ENCODE measurements around the gene TPK1.
"Not testable (repeated sequence)": the region's sequence is repeated elsewhere in the genome, so short reads cannot be mapped to it uniquely, and the experiment has no call there.

The TPK1 gene

GRCh38 chr7:144632724-144633123, 203.1 kb downstream of the TPK1 start:
- no peak for DNase-seq (ENCODE audit: low read depth, low spot score)

DNA sequence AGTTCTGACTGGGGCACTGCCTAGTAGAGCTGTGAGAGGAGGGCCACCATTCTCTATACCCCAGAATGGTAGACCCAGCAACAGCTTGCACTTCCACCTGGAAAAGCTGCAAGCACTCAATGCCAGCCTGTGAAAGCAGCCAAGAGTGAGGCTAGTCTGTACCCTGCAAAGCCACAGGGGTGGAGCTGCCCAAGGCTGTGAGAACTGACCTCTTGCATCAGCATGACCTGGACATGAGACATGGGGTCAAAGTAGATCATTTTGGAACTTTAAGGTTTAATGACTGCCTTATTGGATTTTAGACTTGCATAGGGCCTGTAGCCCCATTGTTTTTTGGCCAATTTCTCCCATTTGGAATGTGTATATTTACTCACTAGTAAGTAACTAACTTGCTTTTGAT, 206.3 kb downstream of the TPK1 start:
- DNase-seq (ENCODE audit: low read depth, low spot score), result no peak

DNA sequence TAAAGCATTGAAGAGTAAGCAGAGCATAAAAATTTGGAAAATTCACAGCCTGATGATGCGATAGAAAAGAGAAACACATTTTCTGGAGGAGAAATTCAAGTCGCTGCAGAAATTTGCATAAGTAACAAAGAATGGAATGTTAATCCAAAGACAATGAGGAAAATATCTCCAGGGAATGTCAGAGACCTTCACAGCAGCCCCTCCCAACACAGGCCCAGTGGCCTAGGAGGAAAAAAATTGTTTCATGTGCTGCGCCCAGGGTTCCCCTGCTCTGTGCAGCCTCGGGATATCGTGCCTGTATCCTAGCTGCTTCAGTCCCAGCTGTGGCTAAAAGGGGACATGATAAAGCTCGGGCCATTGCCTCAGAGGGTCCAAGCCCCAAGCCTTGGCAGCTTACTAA, 206.8 kb downstream of the TPK1 start:
- DNase-seq (ENCODE audit: low read depth, low spot score), result peak; percentile 10

DNA sequence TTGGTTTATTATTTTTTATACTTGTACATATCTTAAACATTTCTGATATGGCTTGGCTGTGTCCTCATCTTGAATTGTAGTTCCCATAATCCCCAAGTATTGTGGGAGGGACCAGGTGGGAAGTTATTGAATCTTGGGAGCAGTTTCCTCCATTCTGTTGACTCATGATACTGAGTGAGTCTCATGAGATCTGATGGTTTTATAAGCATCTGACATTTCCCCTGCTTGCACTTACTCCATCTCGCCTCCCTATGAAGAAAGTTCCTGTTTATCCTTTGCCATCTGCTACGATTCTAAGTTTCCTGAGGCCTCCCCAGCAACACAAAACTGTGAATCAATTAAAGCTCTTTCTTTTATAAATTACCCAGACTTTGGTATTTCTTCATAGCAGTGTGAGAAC, 207.7 kb downstream of the TPK1 start:
- DNase-seq (ENCODE audit: low read depth, low spot score), result no peak

DNA sequence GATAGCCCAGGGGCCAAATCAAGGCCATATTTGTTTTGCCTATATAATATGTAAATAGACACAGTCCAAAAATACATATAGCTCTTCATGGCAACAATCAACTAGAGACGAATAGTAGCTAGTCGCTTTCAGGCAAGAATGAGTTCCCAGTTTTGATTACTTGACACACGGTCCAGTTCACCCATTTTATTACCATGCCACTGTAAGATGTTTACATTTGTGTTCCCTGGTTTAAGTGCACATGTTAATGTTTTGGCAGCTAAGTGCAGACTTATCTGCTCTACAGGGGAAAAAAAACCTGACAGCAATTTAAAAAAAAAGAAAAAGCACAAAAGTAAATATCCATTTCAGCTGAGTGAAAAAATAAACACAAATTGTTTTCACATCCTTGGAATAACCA, 213.1 kb downstream of the TPK1 start:
- DNase-seq (ENCODE audit: low read depth, low spot score), result no peak

- DNase-seq (ENCODE audit: low read depth, low spot score), result peak; percentile 16
These were observed 229.6 kb downstream of the TPK1 start for GRCh38 chr7:144606261-144606660.

- no peak for DNase-seq (ENCODE audit: low read depth, low spot score)
These were observed 238.9 kb downstream of the TPK1 start for GRCh38 chr7:144596953-144597352.

- DNase-seq (ENCODE audit: low read depth, low spot score), result no peak
These were observed 241.3 kb downstream of the TPK1 start for GRCh38 chr7:144594580-144594979.

- DNase-seq (ENCODE audit: low read depth, low spot score), result peak; percentile 2
These were observed 247.2 kb downstream of the TPK1 start for GRCh38 chr7:144588559-144589051.

DNA sequence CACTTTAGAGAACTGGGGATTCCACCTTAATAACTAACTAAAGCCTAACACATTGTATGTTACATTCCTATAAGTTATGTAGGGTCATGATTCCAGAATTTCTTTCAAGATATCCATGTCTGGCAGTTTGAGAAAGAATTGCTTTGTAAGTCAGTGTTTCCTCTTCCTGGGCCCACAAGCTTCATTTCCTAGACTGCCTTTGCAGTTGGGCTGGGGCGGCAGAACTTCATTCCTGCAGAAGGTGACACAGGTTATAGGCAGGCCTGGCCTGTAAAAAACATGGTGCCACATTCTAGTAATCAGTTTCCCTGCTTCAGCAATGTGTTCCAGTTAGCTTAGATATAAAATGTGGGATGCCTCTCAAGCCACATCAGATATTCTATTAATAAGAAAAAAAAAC, 248.2 kb downstream of the TPK1 start:
- no peak for DNase-seq (ENCODE audit: low read depth, low spot score)

- no peak for DNase-seq (ENCODE audit: low read depth, low spot score)
These were observed 251.1 kb downstream of the TPK1 start for GRCh38 chr7:144584726-144585125.

DNA sequence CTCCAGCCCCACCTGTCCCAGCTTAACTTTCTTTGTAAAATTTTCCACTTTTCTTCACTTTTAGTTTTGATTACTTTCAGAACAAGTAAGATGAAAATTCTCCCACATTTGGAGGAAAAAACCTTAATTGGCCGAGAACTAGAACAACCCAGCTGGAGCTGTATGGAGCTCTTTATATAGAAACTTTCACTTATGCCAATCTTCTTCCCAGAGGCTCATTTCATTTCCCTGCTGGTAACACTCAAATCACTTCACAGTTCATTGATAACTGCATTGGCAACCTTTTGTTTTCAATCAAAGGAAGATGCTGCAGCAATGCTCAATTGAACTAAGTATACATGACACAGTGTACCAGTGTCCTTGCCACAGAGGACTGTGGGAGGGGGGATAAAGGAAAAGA, 256.2 kb downstream of the TPK1 start:
- DNase-seq (ENCODE audit: low read depth, low spot score), result no peak

DNA sequence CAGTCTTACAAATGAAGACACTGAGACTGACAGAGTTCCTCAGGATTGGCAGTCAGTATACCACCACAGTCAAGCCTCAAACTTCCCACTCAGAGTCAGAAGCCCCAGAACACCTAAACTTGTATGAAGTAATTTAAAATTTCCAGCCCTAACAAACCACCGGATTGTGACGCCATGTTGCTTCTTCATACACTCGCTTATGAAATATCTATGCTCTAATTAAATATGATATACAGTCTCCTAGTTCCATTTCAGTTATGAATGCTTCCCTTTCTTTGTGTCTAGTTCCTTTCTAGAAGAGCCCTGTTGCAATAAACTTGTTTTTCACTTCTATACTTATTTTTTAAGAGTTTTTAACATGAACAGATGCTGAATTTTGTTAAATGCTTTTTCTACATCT, 260.4 kb downstream of the TPK1 start:
- no peak for DNase-seq (ENCODE audit: low read depth, low spot score)

GRCh38 chr7:144574753-144575152, 261.1 kb downstream of the TPK1 start:
- not testable (repeated sequence) for DNase-seq (ENCODE audit: low read depth, low spot score)

GRCh38 chr7:144568233-144568632, 267.6 kb downstream of the TPK1 start:
- DNase-seq (ENCODE audit: low read depth, low spot score), result no peak

GRCh38 chr7:144565586-144565985, 270.3 kb downstream of the TPK1 start:
- no peak for DNase-seq (ENCODE audit: low read depth, low spot score)

DNA sequence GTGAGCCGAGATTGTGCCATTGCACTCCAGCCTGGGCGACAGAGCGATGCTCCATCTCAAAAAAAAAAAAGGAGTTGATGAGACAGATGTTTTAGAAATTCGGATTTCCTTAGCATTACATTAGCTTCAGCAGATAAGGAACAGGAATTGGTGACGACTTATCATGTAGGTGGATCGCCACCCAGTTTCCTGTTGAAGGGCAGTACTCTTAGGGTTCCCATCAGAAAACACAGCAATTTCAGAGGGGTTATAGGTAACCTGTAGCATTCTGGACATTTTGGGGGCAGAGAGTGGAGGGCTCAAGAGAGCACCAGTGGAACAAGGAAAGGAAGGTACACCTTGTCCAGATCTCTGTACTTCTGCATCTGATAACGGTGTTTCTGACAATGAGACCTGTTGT, 286.0 kb downstream of the TPK1 start:
- no peak for DNase-seq (ENCODE audit: low read depth, low spot score)

DNA sequence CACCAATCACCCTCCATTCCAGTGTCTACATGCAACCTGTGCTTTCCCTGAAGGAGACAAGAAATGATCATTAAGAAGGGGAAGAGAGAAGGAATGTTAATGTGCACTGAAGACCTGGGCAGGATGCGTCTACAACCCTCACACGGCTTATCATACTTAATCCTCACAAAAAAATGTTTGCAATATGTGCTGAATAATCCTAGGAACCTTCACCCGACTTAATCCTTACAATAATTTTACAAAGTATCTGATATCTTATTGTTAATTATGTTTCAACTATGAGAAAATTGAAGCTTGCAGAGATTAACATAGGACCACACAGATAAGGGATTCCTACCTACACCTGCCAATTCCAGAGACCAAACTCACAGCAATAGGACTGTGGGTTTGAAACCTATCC, 287.3 kb downstream of the TPK1 start:
- DNase-seq (ENCODE audit: low read depth, low spot score), result no peak

DNA sequence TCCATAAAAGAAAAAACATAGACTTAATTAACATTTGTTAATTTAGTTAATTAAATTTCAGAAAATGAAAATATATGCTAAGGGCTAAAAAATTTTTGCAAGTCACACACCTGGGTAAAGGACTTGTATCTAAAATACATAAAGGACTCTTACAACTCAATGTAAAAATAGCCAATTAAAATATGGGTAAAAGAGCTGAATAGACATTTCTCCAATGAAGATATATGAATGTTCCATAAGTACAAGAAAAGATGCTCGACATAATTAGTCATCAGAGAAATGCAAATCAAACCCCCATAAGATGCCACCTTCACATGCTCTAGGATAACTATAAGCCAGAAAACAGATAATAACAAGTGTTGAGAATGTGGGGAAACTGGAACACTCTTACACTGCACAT, 288.0 kb downstream of the TPK1 start:
- DNase-seq (ENCODE audit: low read depth, low spot score), result no peak

GRCh38 chr7:144546782-144547181, 289.1 kb downstream of the TPK1 start:
- no peak for DNase-seq (ENCODE audit: low read depth, low spot score)

- no peak for DNase-seq (ENCODE audit: low read depth, low spot score)
These were observed 290.5 kb downstream of the TPK1 start for GRCh38 chr7:144545330-144545729.

GRCh38 chr7:144534655-144535395, 301.0 kb downstream of the TPK1 start:
- no peak for DNase-seq (ENCODE audit: low read depth, low spot score)

DNA sequence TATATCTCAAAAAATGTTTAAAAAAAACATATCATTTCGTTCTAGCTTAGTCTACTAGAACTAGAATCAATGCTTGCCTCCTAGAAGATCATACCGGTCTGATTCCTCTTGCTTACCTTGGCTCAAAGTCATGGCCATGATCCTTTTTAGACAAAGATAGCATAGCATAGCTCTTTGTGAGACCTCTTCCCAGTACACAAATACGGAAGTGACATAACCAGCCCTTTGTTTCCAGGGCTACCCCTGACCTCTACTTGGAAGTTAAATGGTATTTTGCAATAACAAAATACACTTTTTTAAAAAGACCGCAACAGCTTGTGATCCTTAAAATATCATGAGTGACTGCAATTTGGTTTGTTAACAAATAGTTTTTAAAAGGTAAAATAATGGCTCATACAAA, 301.7 kb downstream of the TPK1 start:
- no peak for DNase-seq (ENCODE audit: low read depth, low spot score)

DNA sequence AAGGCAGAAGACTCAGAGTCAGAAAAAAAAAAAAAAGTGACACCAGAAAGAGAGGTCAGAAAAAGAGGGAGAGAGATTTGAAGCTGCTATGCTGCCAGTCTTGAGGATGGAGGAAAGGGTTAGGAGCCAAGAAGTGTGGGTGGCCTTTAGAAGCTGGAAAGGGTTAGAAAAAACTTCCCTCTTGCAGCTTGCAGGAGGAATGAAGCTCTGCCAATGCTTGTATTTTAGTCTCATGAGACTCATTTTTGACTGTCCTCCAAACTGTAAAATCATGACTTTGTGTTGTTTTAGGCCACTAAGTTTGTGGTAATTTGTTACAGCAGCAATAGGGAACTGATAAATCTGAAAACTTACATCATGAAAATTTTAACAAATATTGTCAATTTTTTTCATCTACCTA, 304.7 kb downstream of the TPK1 start:
- peak; percentile 29 for DNase-seq (ENCODE audit: low read depth, low spot score)
